Right renal cortex interstitium (tissue), 3 donors: ENCODE results near the gene PROX1. TPM values are rescaled to one million over a fixed set of nuclear protein-coding genes. Genes with fewer than 3 reads are reported as not detected.
"Not testable (repeated sequence)": the region's sequence is repeated elsewhere in the genome, so short reads cannot be mapped to it uniquely, and the experiment has no call there.

Experiments
- DNase-seq, 3 donors: peaks; one replicate each; pipeline ENCODE4 v3.0.0-alpha.2; 2013; ENCODE audit warnings: low read depth in 3 of 3, low spot score in 2 of 3
- polyA plus RNA-seq, 3 donors: library from polyadenylated mRNA; unstranded; fragments of 120-200 nt; gene quantifications; one replicate each; pipeline ENCODE4 v1.2.1, GENCODE V29; 2013; ENCODE audit not compliant: insufficient read length in 3 of 3

The PROX1 gene
- polyA plus RNA-seq, 3 donors, result 5.8 to 8.0 (median 7.7) TPM

- DNase-seq, result no peak
Observed at GRCh38 chr1:214058076-214058475, 70.3 kb downstream of the PROX1 start.

GRCh38 chr1:214066190-214066589, 78.4 kb downstream of the PROX1 start:
- DNase-seq, result no peak

GRCh38 chr1:214066936-214067335, 79.2 kb downstream of the PROX1 start:
- no peak for DNase-seq

GRCh38 chr1:214067397-214067796, 79.6 kb downstream of the PROX1 start:
- DNase-seq, result no peak

- DNase-seq, result no peak
Observed at GRCh38 chr1:214067853-214068703, 80.3 kb downstream of the PROX1 start.

GRCh38 chr1:214068979-214069378, 81.2 kb downstream of the PROX1 start:
- DNase-seq, result no peak

GRCh38 chr1:214071469-214071868, 83.7 kb downstream of the PROX1 start:
- no peak for DNase-seq

GRCh38 chr1:214072426-214073157, 84.8 kb downstream of the PROX1 start:
- no peak for DNase-seq

GRCh38 chr1:214074477-214074876, 86.7 kb downstream of the PROX1 start:
- no peak for DNase-seq

GRCh38 chr1:214075305-214075998, 87.7 kb downstream of the PROX1 start:
- DNase-seq, result no peak

GRCh38 chr1:214075999-214076707, 88.4 kb downstream of the PROX1 start:
- no peak for DNase-seq

GRCh38 chr1:214076708-214077065, 88.9 kb downstream of the PROX1 start:
- DNase-seq, result no peak

GRCh38 chr1:214078950-214079349, 91.2 kb downstream of the PROX1 start:
- no peak for DNase-seq

- DNase-seq, result no peak
Observed at GRCh38 chr1:214085325-214085724, 97.6 kb downstream of the PROX1 start.

GRCh38 chr1:214086945-214087344, 99.2 kb downstream of the PROX1 start:
- no peak for DNase-seq

- DNase-seq, result not testable (repeated sequence)
Observed at GRCh38 chr1:214089003-214089402, 101.2 kb downstream of the PROX1 start.
